H1 (cell line): ENCODE data around the gene GRIP1. TPM values are rescaled to one million over a fixed set of nuclear protein-coding genes. Genes with fewer than 3 reads are reported as not detected.

Experiments
- CTCF ChIA-PET: fragments of 300-600 bp; sonication (Branson Sonifier 250); formaldehyde crosslinking; loops from one replicate; lab custom pipeline; 2021; ENCODE audit not compliant: partially characterized antibody; lab: Charles Lee
- POLR2A ChIA-PET: fragments of 300-600 bp; sonication (Branson Sonifier 250); formaldehyde crosslinking; loops from one replicate; lab custom pipeline; 2021; ENCODE audit warnings: inconsistent platforms; ENCODE audit not compliant: partially characterized antibody; lab: Charles Lee
- DNase-seq, 2 experiments: peaks; one replicate each; pipeline versions ENCODE4 v3.0.0 to v3.0.0-alpha.2; 2010 to 2022; ENCODE audit warnings: low spot score in 2 of 2, low read depth in 1 of 2, mixed read lengths in 1 of 2
- FAIRE-seq: peaks from 2 replicates; lab custom pipeline; 2011; peaks lifted over from hg19 to GRCh38; lab: Jason Lieb, UNC
- H2AFZ ChIP-seq: 2 replicates; pipeline ENCODE4 v1.8.1; 2012; ENCODE audit warnings: low read length, inconsistent platforms
- H2AK5ac ChIP-seq: 2 replicates; pipeline ENCODE4 v1.6.1; 2013; ENCODE audit warnings: low read depth, low read length
- H2BK120ac ChIP-seq: replicated peaks from 2 replicates; pipeline ENCODE3; 2013; ENCODE audit warnings: low read depth, low read length, inconsistent platforms
- H2BK12ac ChIP-seq: 2 replicates; pipeline ENCODE4 v1.6.1; 2013; ENCODE audit warnings: low read depth, low read length
- H2BK15ac ChIP-seq: 2 replicates; pipeline ENCODE4 v1.6.1; 2013; ENCODE audit warnings: low read length
- H2BK20ac ChIP-seq: 2 replicates; pipeline ENCODE4 v1.6.1; 2013; ENCODE audit warnings: low read length
- H2BK5ac ChIP-seq: 2 replicates; pipeline ENCODE4 v1.6.1; 2013; ENCODE audit warnings: low read depth, low read length
- H3K14ac ChIP-seq: 2 replicates; pipeline ENCODE4 v1.6.1; 2013; ENCODE audit warnings: inconsistent platforms; ENCODE audit not compliant: insufficient read length
- H3K18ac ChIP-seq: 2 replicates; pipeline ENCODE4 v1.6.1; 2013; ENCODE audit warnings: low read length; ENCODE audit errors: extremely low read depth
- H3K23ac ChIP-seq: 2 replicates; pipeline ENCODE4 v1.6.1; 2013; ENCODE audit warnings: inconsistent platforms; ENCODE audit not compliant: insufficient read length
- H3K23me2 ChIP-seq: 2 replicates; pipeline ENCODE4 v1.6.1; 2013; ENCODE audit warnings: low read depth, low read length
- H3K27ac ChIP-seq: 2 replicates; pipeline ENCODE4 v1.6.1; 2011; ENCODE audit warnings: low read depth, low read length, inconsistent platforms
- H3K27me3 ChIP-seq, 4 experiments: replicated peaks in 1 of 4; 1 replicate in 1 of 4; 2 replicates in 3 of 4; pipeline versions ENCODE4 v1.6.1 to v1.8.1; 2011 to 2013; ENCODE audit warnings: low read length in 3 of 4, mild to moderate bottlenecking in 3 of 4, inconsistent platforms in 2 of 4, mixed read lengths in 2 of 4, moderate library complexity in 1 of 4; ENCODE audit not compliant: control insufficient read depth in 3 of 4, insufficient read depth in 3 of 4; ENCODE audit errors: extremely low read depth in 1 of 4
- H3K36me3 ChIP-seq, 4 experiments: 2 replicates each; pipeline versions ENCODE4 v1.6.1 to v1.8.1; 2011 to 2013; ENCODE audit warnings: mild to moderate bottlenecking in 4 of 4, low read length in 3 of 4, moderate library complexity in 2 of 4, control low read depth in 1 of 4, inconsistent platforms in 1 of 4; ENCODE audit not compliant: insufficient read depth in 4 of 4, control insufficient read depth in 2 of 4
- H3K4ac ChIP-seq: replicated peaks from 2 replicates; pipeline ENCODE3; 2013; ENCODE audit warnings: low read length, low read depth, mixed read lengths, inconsistent platforms; ENCODE audit not compliant: insufficient read length
- H3K4me1 ChIP-seq, 4 experiments: replicated peaks in 1 of 4; 1 replicate in 1 of 4; 2 replicates in 3 of 4; pipeline versions ENCODE4 v1.6.1 to v1.8.1; 2011 to 2013; ENCODE audit warnings: low read length in 3 of 4, inconsistent platforms in 2 of 4, mixed read lengths in 1 of 4; ENCODE audit not compliant: insufficient read depth in 4 of 4, control insufficient read depth in 3 of 4
- H3K4me2 ChIP-seq, 2 experiments: 2 replicates each; pipeline versions ENCODE4 v1.6.1 to v1.8.1; 2011 to 2013; ENCODE audit warnings: low read depth in 2 of 2, low read length in 2 of 2, control low read depth in 1 of 2, inconsistent platforms in 1 of 2, mild to moderate bottlenecking in 1 of 2; ENCODE audit not compliant: insufficient read depth in 1 of 2
- H3K4me3 ChIP-seq, 4 experiments: fragments of 200-600, 300-600 bp in 1 of 4; sonication (generic), shearing (Covaris generic), sonication (Bioruptor Twin) in 1 of 4; 2 replicates each; pipeline versions ENCODE4 v1.5.1 to v1.8.1; 2011 to 2016; ENCODE audit warnings: low read length in 4 of 4, low read depth in 3 of 4, control low read depth in 2 of 4, inconsistent platforms in 2 of 4, mild to moderate bottlenecking in 2 of 4, mixed read lengths in 1 of 4, moderate library complexity in 1 of 4; ENCODE audit not compliant: insufficient read depth in 2 of 4; ENCODE audit errors: extremely low read depth in 1 of 4
- H3K56ac ChIP-seq: replicated peaks from 2 replicates; pipeline ENCODE3; 2013; ENCODE audit warnings: low read depth, mild to moderate bottlenecking, mixed read lengths, low read length, inconsistent platforms; ENCODE audit not compliant: insufficient read length
- H3K79me1 ChIP-seq: 2 replicates; pipeline ENCODE4 v1.6.1; 2013; ENCODE audit warnings: low read depth, low read length, control low read depth
- H3K79me2 ChIP-seq, 2 experiments: 2 replicates each; pipeline versions ENCODE4 v1.6.1 to v1.8.1; 2012 to 2013; ENCODE audit warnings: low read length in 2 of 2, mild to moderate bottlenecking in 2 of 2, inconsistent platforms in 1 of 2; ENCODE audit not compliant: insufficient read depth in 2 of 2, control insufficient read depth in 1 of 2
- H3K9ac ChIP-seq, 4 experiments: replicated peaks in 1 of 4; 1 replicate in 1 of 4; 2 replicates in 3 of 4; pipeline versions ENCODE4 v1.6.1 to v1.8.1; 2011 to 2013; ENCODE audit warnings: low read depth in 3 of 4, low read length in 3 of 4, control low read depth in 2 of 4, mild to moderate bottlenecking in 2 of 4, moderate library complexity in 2 of 4, inconsistent platforms in 1 of 4; ENCODE audit errors: extremely low read depth in 1 of 4
- H3K9me3 ChIP-seq, 2 experiments: 2 replicates each; pipeline versions ENCODE4 v1.6.1 to v1.8.1; 2012 to 2013; ENCODE audit warnings: mild to moderate bottlenecking in 2 of 2, moderate library complexity in 2 of 2, control low read depth in 1 of 2, inconsistent platforms in 1 of 2, low read depth in 1 of 2, low read length in 1 of 2, mixed read lengths in 1 of 2; ENCODE audit not compliant: insufficient read depth in 2 of 2
- H4K20me1 ChIP-seq, 2 experiments: replicated peaks in 1 of 2; 2 replicates each; pipeline versions ENCODE3 to v1.8.1; 2011 to 2013; ENCODE audit warnings: inconsistent platforms in 2 of 2, low read length in 2 of 2, mild to moderate bottlenecking in 1 of 2; ENCODE audit not compliant: insufficient read depth in 2 of 2, control insufficient read depth in 1 of 2
- H4K5ac ChIP-seq: 2 replicates; pipeline ENCODE4 v1.6.1; 2013; ENCODE audit warnings: low read length, low read depth, mixed read lengths, inconsistent platforms; ENCODE audit not compliant: insufficient read length
- H4K8ac ChIP-seq: 2 replicates; pipeline ENCODE4 v1.8.0; 2013; ENCODE audit warnings: mild to moderate bottlenecking, moderate library complexity, low read length, inconsistent platforms; ENCODE audit not compliant: insufficient read depth; ENCODE audit errors: extremely low read depth
- H4K91ac ChIP-seq: replicated peaks from 2 replicates; pipeline ENCODE3; 2013; ENCODE audit warnings: low read length, mixed read lengths, inconsistent platforms; ENCODE audit not compliant: insufficient read length
- ASH2L ChIP-seq: fragments of 200-600, 300-600 bp; sonication (generic); IDR thresholded peaks from one replicate; pipeline ENCODE4 v1.7.1; 2017; ENCODE audit warnings: low read length
- BRCA1 ChIP-seq: IDR thresholded peaks from 2 replicates; pipeline ENCODE4 v1.6.1; 2012; ENCODE audit warnings: low read depth, low read length, improper control_type of control experiment
- HDAC6 ChIP-seq: IDR thresholded peaks from one replicate; pipeline ENCODE4 v1.7.1; 2012; ENCODE audit warnings: low read depth, mild to moderate bottlenecking, inconsistent platforms, low read length, moderate library complexity
- JUN ChIP-seq: IDR thresholded peaks from 2 replicates; pipeline ENCODE4 v1.6.1; 2011; ENCODE audit warnings: low read depth, mild to moderate bottlenecking, improper control_type of control experiment, low read length
- KDM4A ChIP-seq: IDR thresholded peaks from one replicate; pipeline ENCODE4 v1.7.1; 2012; ENCODE audit warnings: low read depth, mild to moderate bottlenecking, moderate library complexity, low read length, inconsistent platforms; ENCODE audit not compliant: severe bottlenecking
- NRF1 ChIP-seq: IDR thresholded peaks from 2 replicates; pipeline ENCODE4 v1.6.1; 2011; ENCODE audit warnings: mild to moderate bottlenecking, low read depth, low read length, improper control_type of control experiment
- RFX5 ChIP-seq: IDR thresholded peaks from 2 replicates; pipeline ENCODE4 v1.6.1; 2011; ENCODE audit warnings: low read depth, low read length, improper control_type of control experiment, borderline replicate concordance
- RNF2 ChIP-seq: fragments of 200-900, 300-1000 bp; sonication (generic); IDR thresholded peaks from 2 replicates; pipeline ENCODE4 v1.7.1; 2016; ENCODE audit warnings: borderline replicate concordance, low read depth, mild to moderate bottlenecking, antibody characterized with exemption, low read length; ENCODE audit not compliant: poor library complexity, severe bottlenecking; ENCODE audit errors: missing control alignments
- SIX5 ChIP-seq: IDR thresholded peaks from 2 replicates; pipeline ENCODE4 v1.6.1; 2011; ENCODE audit warnings: mild to moderate bottlenecking, low read depth, low read length
- SP2 ChIP-seq: IDR thresholded peaks from 2 replicates; pipeline ENCODE4 v1.6.1; 2012; ENCODE audit warnings: mild to moderate bottlenecking, low read length, inconsistent platforms
- SRF ChIP-seq: IDR thresholded peaks from 2 replicates; pipeline ENCODE4 v1.6.1; 2011; ENCODE audit warnings: mild to moderate bottlenecking, low read depth, low read length, moderate library complexity
- TBP ChIP-seq: IDR thresholded peaks from 2 replicates; pipeline ENCODE4 v1.6.1; 2011; ENCODE audit warnings: low read depth, low read length, improper control_type of control experiment
- WGBS, 2 experiments: shearing (Covaris generic) in 1 of 2; methylation state at CpG; one replicate each; pipeline versions ENCODE4 v1.1.6 to v1.1.7; 2013 to 2015; ENCODE audit warnings: low lambda C conversion rate in 2 of 2, mixed read lengths in 2 of 2, inconsistent platforms in 1 of 2, low coverage in 1 of 2, missing lambda C conversion rate in 1 of 2; ENCODE audit not compliant: insufficient replicate concordance in 2 of 2, insufficient coverage in 1 of 2, insufficient read length in 1 of 2; ENCODE audit errors: extremely low coverage in 1 of 2, missing lambda C conversion rate in 1 of 2; 5-methylcytosine and 5-hydroxymethylcytosine counted together
- polyA plus RNA-seq, 7 experiments: library from polyadenylated mRNA; depleted of rRNA in 3 of 7; stranded (reverse) in 5 of 7; unstranded in 2 of 7; fragments of >200 nt in 5 of 7; fragments of 200-250 nt in 2 of 7; gene quantifications; 1 replicate in 5 of 7; 2 replicates in 1 of 7; 4 replicates in 1 of 7; pipeline versions ENCODE4 v1.2.1 to v1.2.3, GENCODE V29; 2011 to 2013; ENCODE audit warnings: missing spikeins in 2 of 7, mixed read lengths in 2 of 7
- total RNA-seq: library from RNA; stranded (reverse); fragmentation: NEBNext Ultra II Directional; extraction: Animal tissue kit (Norgen Biotek cat#: 25700); gene quantifications from 2 replicates; pipeline ENCODE4 v1.2.1, GENCODE V29; 2021
- TF ChIP-seq, protein P1 (sequence below): IDR thresholded peaks from 2 replicates; pipeline ENCODE4 v1.6.1; 2011; ENCODE audit warnings: low read length, improper control_type of control experiment
- TF ChIP-seq, protein P2 (sequence below): IDR thresholded peaks from 2 replicates; pipeline ENCODE4 v1.6.1; 2012; ENCODE audit warnings: inconsistent platforms

Gene GRIP1
- total and polyA plus RNA-seq, 2 of the 8 experiments (the other 6 are each of a cell fraction or from before 2014, with no cell fraction given), result 4.5 to 27.3 TPM

DNA sequence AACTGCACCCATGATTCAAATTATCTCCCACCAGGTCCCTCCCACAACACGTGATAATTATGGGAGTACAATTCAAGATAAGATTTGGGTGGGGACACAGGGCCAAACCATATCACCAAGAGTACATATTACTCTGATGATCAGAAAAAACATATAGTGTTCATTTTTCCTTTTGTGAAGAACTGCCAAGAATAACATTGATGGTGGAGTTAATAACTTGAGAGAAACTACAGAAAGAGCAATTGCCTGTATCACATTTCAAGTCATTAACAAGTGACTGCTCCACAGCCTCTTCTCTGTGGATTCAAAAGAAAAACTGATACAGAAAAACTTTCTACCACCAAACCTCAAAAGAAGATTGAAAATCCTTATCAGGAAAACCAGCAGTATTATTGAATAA, 34.7 kb downstream of the GRIP1 start:
- Histone ChIP-seq H2BK5ac (no peak overlapping the region), H2BK120ac (no peak overlapping the region), H3K56ac (no peak overlapping the region), H3K4me1 (no peaks in the 10 kb centered on the region), H2BK20ac (no peak overlapping the region), H3K23me2 (no peaks in the 10 kb centered on the region; the same call in 1 of the 2 replicates), H3K9me3 (no peaks in the 10 kb centered on the region), H2AK5ac (no peak overlapping the region), H3K18ac (no peak overlapping the region), H3K79me1 (no peaks in the 10 kb centered on the region; the same call in 1 of the 2 replicates), H3K4me3 (no peak overlapping the region), H4K5ac (no peak overlapping the region), H3K23ac (no peak overlapping the region), H3K36me3 (no peaks in the 10 kb centered on the region), H3K4ac (no peak overlapping the region), H3K79me2 (no peaks in the 10 kb centered on the region), H2BK12ac (no peak overlapping the region), H3K14ac (no peak overlapping the region), H4K8ac (no peak overlapping the region), H4K20me1 (peaks cover 0 to 2% of the 10 kb centered on the region in 2 experiments), H4K91ac (no peak overlapping the region), H3K27me3 (no peaks in the 10 kb centered on the region), H3K27ac (no peak overlapping the region), H2AFZ (no peak overlapping the region), H3K4me2 (no peak overlapping the region), H2BK15ac (no peak overlapping the region), H3K9ac (no peak overlapping the region)
- 93% methylated on average over 1 of the region's 1 CpG; no CpG with 5 or more reads in 1 of the 2 experiments for WGBS, 2 experiments
- CTCF ChIA-PET, result interaction anchor here (0.6 kb wide), 1 partner anchor 611 kb away, joined by 3 read pairs; no protein-coding TSS in a partner anchor
- POLR2A ChIA-PET, result no interaction called here
- DNase-seq (no peak), FAIRE-seq (no peak)
- no peak for TF ChIP-seq KDM4A
- no peak for TF ChIP-seq HDAC6
- no peak for TF ChIP-seq JUN
- TF ChIP-seq, protein P1, sequence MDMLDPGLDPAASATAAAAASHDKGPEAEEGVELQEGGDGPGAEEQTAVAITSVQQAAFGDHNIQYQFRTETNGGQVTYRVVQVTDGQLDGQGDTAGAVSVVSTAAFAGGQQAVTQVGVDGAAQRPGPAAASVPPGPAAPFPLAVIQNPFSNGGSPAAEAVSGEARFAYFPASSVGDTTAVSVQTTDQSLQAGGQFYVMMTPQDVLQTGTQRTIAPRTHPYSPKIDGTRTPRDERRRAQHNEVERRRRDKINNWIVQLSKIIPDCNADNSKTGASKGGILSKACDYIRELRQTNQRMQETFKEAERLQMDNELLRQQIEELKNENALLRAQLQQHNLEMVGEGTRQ, result no peak
- TF ChIP-seq RFX5, result no peak
- no peak for TF ChIP-seq NRF1
- TF ChIP-seq SP2, result no peak
- no peak for TF ChIP-seq RNF2
- no peak for TF ChIP-seq BRCA1
- no peak for TF ChIP-seq TBP
- TF ChIP-seq, protein P2, sequence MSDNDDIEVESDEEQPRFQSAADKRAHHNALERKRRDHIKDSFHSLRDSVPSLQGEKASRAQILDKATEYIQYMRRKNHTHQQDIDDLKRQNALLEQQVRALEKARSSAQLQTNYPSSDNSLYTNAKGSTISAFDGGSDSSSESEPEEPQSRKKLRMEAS, result no peak
- TF ChIP-seq SRF, result no peak
- TF ChIP-seq SIX5, result no peak
- no peak for TF ChIP-seq ASH2L
